ENCODE data around the gene NFKB2.
A peak's percentile ranks its signal among the peaks of the same experiment; 100 is the strongest.

Gene NFKB2

DNA sequence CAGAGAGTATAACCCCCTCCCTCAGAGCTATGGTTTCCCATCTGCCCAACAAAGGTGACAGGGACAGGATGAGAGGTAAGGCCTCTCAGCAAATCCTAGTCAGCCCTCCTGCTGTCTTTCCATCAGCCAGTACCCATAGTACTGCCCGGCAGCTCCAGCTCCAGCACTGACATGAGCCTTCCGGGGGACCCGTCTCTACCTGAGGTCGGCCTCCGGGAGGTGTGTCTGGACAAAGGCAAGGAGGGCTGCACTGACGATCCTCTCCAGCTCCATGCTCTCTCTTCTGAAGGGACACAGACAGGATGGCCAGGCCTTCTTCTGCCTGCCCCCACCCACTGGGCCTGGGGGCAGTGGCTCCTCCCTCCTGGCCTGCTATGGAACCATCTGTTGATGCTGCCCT is 29.4 kb downstream of the NFKB2 start:
- no peak for DNase-seq

DNA sequence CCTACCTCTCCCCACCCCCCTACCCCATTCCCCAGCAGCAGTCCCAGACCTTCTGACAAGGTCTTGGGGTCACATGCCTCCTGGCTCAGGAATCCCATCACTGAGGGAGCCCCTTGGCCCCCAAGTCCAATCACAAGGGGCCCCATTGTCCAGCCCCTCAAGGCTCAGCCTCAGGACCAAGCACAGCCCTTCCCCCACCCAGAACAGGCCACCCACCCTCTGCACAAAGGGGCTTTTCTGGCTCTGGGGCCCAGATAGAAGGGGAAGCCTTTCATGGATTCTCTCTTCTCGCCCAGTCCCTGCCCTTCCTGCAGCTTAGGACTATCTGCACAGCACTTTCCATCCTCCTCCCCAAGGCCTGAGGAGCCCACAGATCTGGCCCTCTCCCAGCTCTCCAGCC is 29.9 kb downstream of the NFKB2 start:
- DNase-seq, result no peak

GRCh38 chr10:102426803-102427287 is 31.3 kb downstream of the NFKB2 start:
- DNase-seq, result no peak

- DNase-seq, result no peak
Observed at GRCh38 chr10:102429468-102429867, 34.0 kb downstream of the NFKB2 start.

- DNase-seq, result peak; percentile 36
Observed at GRCh38 chr10:102431452-102432124, 36.1 kb downstream of the NFKB2 start.

DNA sequence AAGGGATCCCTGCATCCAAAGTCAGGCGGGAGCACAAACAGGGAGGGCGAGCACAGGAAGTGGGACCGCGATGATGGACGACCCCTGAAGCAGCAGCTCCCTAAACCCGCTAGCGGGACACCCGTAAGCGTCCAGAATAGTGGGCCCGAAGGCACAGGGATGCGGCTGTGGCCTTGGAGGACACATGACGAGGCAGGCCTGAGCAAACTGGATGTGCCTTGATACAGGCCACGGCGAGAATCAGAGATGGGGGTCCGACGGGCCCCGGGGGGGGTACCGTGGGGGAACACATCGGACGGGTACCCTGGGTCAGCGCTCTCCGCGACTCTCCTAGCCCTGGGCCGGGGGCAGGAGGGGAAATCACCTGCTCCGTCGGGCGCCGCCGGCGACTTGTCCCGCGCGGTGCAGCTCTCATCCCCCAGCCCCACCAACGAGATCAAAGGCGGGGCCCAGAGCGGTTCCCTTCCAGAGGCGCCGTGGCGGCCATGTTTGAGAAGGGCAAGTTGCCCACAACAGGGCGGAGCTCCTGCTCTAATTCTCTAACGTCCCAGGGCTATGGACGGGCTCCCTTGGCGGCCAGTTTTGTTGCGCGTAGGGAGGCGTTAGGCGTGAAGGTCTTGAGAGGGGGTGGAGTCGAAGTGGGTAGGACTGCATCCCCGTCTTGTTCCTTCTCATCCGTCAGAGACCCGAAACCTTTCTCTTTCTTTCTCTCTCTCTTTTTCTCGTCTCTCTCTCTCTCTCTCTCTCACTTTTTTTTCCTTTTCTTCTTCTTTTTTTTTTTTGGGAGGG is 36.9 kb downstream of the NFKB2 start, which contains the start of gene CUEDC2:
Gene CUEDC2 (minus strand): TSS at position 413 of the 789 bp plus-strand sequence. CDS start 7,386 bp downstream, outside the sequence.
- peak; percentile 90 for DNase-seq

- no peak for DNase-seq
Observed at GRCh38 chr10:102433619-102434046, 38.1 kb downstream of the NFKB2 start.

DNA sequence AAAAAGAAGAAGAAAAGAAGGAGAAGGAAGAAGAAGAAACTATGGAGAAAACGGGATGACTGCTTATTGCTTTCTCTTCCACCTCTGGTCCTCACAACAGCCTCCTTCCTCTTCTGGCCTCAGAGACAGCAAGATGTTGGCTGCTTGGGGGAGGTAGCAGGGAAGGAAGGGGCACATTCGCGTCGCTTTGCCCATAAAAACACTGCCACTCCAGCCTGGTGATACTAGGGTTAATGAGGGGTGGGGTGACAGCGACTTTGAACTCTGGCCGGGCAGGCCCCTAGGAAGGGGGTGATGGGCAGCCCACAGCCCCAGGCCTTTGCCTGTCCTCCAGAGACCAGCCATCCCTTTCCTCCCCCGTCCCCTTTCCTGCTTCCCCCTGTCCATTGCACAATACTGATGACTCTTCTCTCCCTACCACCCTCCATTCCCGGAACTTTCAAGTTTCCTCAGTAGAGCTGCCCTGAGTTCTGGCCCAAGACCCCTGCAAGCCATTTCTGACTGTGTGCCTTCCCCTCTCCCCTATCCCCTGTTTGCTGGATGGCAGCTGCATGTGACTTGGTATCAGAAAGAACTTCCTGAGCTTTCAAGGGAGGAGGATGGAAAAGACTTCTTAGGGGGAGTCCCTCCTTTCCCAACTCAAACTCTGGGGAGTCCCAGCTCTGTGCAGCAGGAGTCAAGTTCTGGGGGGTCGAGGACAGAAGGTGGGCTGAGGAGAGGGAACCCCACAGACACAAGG is 39.1 kb downstream of the NFKB2 start:
- DNase-seq, result no peak

DNA sequence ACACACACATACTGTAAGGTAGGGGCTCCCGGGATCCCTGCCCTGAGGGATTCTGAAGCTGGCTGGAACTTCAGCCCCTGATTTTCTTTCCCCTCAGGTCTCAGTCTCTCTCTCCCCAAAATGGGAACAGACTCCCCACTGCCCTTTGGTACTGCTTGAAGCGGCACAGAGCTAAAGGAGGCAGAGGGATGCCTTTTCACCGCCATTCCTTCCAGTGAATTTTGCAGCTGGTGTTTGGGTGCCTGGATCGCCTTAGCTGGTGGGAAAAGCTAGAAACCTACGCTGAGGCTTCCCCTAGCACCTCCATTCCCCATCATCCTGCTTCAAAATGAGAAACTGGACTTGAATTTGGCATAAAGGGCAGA is 39.6 kb downstream of the NFKB2 start:
- DNase-seq, result no peak

DNA sequence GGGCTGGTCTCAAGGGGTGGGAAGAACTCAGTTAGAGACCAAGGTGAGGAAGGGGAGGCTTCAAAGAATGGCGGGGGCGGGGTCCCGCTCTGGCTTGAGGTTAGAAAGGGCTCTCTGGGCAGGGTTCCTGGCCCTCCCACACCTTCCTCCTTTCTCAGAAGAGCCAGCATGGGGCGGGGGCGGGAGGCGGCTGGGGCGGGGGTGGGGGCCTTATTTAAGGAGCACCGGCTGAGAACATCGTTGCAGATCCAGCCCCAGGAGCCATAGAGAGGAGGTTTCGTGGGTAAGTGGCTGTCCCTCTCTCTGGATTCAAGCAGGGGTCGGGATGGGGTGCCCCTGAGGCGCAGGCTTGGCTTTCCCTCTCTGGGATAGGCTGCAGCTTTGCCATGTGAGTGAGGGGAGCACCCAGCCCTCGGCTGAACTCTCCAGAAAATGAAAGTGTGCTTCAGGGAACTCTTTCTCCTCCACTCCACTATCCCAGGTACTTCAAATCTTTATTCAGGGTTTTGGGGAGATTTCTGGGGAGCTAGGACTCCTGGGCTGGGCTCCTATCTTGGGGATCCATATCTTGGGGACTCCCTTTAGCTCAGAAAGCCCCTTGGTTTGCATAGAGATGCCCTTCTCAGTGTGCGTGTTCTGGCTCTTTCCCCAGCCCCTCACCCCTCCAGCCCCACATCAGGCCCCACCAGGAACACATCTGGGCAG is 40.2 kb downstream of the NFKB2 start:
- no peak for DNase-seq

GRCh38 chr10:102436312-102436711 is 40.8 kb downstream of the NFKB2 start:
- DNase-seq, result no peak

- DNase-seq, result no peak
Observed at GRCh38 chr10:102437515-102437914, 42.0 kb downstream of the NFKB2 start.

GRCh38 chr10:102438374-102438773 is 42.9 kb downstream of the NFKB2 start:
- no peak for DNase-seq

DNA sequence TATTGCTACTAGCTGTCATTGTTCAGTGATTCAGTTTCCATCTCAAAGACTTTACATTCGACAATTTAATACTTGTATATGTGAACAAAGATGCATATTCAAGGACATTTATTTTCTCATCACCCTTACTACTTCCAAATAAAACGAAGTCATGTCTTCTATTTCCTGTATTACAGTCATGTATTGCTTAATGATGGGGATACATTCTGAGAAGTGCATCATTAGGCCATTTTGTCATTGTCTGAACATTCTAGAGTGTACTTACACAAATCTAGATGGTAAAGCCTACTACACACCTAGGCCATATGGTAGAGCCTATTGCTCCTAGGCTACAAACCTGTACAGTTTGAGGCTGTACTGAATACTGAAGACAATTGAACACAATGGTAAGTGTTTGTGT is 49.3 kb downstream of the NFKB2 start:
- no peak for DNase-seq

- peak; percentile 73 for DNase-seq
Observed at GRCh38 chr10:102449321-102450123, 54.0 kb downstream of the NFKB2 start.

DNA sequence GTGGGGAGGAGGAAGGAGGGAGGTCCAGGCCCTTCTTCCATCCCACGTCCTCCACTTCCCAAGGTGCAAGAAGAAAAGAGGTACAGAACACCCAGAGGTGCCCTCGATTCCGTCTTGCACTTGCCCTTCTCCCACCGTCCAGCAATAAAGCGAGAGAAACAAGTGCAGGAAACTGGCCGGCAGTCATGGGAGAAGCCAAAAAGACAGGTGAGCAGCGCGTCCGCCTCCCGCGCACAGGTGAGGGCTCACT is 54.5 kb downstream of the NFKB2 start:
- no peak for DNase-seq

DNA sequence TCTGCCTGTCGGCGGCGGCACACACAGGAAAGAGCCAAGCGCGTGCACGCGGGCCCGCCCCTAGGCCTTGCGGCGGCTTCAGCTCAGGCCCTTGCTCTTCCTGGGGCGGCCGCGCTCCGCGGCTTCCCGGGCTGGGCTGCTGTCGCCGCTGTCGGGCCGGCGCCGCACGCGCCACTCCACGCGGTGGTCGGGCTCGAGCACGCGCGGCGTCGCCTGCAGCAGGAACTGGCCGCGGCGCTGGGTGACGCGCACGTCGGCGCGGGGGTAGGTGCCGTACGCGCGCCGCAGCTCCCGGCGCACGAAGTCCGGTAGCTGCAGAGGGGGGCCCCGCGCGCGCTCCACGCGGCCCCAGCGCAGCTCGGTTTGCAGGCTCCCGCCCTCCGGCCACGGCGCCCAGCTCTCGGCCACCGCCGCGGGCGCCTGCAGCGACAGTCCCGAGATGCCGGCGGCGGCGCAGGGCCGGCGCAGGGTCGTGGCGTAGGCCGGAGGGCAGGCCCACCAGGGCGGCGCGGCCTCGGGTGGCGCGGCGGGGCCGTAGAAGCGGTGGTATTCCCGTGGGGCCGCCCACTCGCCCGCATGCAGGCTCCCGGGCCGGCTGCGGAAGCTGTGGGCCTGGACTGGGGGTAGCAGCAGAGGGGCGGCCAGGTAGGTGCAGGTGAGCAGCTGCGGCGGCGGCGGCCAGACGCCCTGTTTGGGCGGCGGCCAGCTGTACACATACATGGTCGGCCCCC is 55.0 kb downstream of the NFKB2 start:
- DNase-seq, result peak; percentile 40

DNA sequence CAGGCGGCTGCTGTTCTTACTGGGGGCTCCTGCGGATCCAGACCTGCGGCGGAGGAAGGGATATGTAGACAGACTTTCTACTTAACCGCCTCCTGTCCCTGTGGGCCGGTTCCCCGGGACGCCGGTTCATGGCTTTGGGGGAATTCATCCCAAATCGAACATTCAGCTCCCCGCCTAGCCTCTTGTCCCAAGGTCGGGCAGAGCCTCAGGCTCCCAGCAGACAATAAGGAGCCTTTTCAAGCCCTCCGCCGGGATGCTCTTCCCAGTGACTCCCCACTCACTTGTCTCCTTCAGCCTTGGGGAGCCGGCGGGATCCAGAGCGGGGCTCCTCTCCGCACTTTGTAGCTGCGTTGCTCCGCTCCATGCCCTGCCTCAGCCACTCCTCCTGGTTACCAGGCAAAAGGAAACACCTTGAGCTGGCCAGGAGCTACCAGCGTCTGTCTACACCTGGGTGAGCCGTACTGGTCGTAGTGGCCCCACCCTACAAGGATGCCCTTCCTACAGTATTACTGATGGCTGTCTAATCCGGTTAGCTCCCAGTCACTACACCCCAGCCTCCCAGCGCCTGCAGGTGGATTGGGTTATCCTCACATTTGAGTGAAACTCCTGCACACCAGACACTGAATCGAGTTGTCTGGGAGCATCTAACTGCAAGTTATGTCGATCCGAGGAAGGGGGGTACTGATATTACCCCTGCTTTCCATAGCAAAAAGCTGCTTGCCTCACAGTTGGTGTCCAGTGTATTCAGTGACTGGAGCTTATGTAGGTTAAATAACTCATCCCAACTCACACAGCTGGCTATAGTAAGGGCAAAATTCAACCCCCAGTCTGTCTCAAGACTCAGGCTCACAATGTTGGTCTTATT is 55.8 kb downstream of the NFKB2 start, which contains the start of gene C10orf95:
Gene C10orf95 (minus strand): TSS at position 439 of the 865 bp plus-strand sequence. CDS start 450 bp downstream, outside the sequence.
- DNase-seq, result no peak

All from NCI-H1694 treated with DMSO at 0.1 percent for 48 hours (cell line).